ENCODE results near the gene AFF3. TPM values are rescaled to one million over a fixed set of nuclear protein-coding genes. Genes with fewer than 3 reads are reported as not detected.

Gene AFF3
- total and polyA plus RNA-seq, 12 donors = 0.39 to 16.9 (median 7.0) TPM

DNA sequence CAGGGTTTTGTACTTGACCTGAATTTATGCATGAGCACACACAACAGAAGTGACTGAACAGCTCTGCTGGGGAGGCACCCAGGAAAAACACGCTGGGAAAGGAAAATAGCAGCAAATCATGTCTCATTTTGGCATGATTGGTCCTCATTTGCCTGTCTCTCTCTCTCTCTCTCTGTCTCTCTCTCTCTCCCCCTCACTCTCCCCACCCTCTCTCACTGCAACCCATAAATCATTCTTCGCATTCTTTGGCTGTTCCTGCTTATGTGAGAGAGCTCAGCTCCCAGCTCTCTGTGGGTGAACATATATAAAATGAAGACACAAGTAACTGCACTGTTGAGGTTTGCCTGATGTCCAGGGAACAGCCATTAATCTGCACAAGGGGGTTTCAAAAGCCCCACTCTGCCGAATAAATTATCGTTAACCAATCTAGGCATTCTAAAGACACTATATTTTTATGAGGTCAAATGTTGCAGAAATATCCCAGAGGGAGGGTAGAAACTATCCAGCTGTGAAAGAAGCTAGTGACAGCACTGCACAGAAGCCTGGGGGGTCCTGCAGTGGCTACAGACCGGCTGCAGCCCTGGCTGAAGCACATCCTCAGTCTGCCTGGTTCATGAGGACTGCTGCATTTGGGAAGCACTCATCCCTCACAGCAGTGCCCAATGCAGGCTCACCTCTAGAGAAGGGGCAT lies 260.3 kb downstream of the AFF3 start:
- TF ChIP-seq, protein P1, sequence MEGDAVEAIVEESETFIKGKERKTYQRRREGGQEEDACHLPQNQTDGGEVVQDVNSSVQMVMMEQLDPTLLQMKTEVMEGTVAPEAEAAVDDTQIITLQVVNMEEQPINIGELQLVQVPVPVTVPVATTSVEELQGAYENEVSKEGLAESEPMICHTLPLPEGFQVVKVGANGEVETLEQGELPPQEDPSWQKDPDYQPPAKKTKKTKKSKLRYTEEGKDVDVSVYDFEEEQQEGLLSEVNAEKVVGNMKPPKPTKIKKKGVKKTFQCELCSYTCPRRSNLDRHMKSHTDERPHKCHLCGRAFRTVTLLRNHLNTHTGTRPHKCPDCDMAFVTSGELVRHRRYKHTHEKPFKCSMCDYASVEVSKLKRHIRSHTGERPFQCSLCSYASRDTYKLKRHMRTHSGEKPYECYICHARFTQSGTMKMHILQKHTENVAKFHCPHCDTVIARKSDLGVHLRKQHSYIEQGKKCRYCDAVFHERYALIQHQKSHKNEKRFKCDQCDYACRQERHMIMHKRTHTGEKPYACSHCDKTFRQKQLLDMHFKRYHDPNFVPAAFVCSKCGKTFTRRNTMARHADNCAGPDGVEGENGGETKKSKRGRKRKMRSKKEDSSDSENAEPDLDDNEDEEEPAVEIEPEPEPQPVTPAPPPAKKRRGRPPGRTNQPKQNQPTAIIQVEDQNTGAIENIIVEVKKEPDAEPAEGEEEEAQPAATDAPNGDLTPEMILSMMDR (IDR thresholded peaks at IDR 0.05) = no peak
- H3K27me3 ChIP-seq = peaks cover 0 to under 1% (median 0%) of the 10 kb centered on the region in 7 donors
- peak in 5 of 8 donors; percentile 39 to 64 (median 50) for ATAC-seq
- intact Hi-C loops (cut with DNase I) = no loop called here
- no peaks in the 10 kb centered on the region for H3K36me3 ChIP-seq
- peak overlapping the region in 1 of 10 donors; percentile 33 for H3K27ac ChIP-seq
- no peak for DNase-seq
- peaks cover 3 to 41% (median 10%) of the 10 kb centered on the region in 9 donors for H3K4me1 ChIP-seq
- WGBS, 2 donors = 34 to 46% methylated on average over 5 of the region's 5 CpGs
- H3K9me3 ChIP-seq = no peaks in the 10 kb centered on the region
- H3K4me3 ChIP-seq = no peak overlapping the region

DNA sequence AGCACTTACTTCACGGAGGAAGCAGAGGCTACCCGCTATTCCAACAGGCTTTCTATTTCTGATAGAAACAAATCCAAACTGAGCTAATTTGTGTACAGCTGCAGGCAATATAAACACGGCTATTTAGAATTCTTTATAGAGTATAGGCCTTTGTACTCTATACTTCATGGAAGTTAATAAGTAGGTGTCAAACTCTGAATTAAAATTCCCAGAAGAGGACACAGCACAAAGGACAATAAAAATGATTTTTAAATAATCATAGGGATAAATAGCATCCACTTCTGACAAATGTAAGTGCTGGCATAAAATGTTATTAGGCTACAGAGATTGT lies 261.5 kb downstream of the AFF3 start:
- DNase-seq = no peak
- intact Hi-C loops (cut with DNase I) = no loop called here
- 94 to 95% methylated on average over 3 of the region's 3 CpGs for WGBS, 2 donors
- no peak overlapping the region for H3K4me3 ChIP-seq
- TF ChIP-seq, protein P1 (IDR thresholded peaks at IDR 0.05) = no peak
- no peaks in the 10 kb centered on the region for H3K9me3 ChIP-seq
- no peaks in the 10 kb centered on the region for H3K36me3 ChIP-seq
- ATAC-seq = no peak
- peaks cover 0 to 5% (median 0%) of the 10 kb centered on the region in 7 donors for H3K27me3 ChIP-seq
- peaks cover 3 to 41% (median 10%) of the 10 kb centered on the region in 9 donors for H3K4me1 ChIP-seq
- no peak overlapping the region for H3K27ac ChIP-seq

DNA sequence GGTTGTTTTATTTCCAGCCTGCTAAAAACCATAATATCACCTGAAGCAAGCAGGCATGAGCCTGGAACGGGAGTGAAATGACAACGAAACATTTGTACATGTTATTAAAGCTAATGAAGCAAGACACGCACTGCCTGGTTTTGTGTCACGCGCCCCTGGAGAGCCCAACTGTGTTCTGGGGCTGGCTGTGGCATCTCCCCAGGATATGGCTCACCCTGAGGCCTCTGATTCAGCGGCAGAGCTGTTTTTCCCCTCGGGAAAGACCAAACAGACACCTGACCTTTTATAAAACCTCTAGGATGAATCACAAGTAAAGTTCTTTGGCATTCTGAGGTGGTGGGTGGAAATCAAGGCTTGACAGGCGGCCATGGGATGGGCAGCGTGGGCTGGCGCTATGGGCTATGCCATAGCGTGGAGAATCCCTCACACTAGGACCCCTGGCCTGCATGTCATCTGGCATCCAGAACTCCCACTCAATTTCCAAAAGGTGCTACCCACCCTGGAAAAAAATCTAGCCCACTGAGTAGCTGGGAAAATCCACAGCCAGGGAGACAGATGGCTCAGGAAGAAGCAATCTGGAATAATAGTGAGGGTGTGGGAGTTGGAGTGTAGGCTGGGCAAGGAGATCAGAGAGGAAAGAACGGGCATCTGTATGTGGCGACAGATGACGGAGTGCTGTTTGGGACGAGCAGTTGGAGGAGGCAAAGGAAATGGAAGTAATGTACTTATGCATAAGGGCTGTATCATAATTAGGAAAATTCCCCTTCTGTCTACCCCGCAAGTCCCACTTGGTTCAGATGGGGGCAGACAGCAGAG lies 262.0 kb downstream of the AFF3 start:
- intact Hi-C loops (cut with DNase I) = no loop called here
- no peaks in the 10 kb centered on the region for H3K9me3 ChIP-seq
- H3K4me1 ChIP-seq = peaks cover 3 to 41% (median 10%) of the 10 kb centered on the region in 9 donors
- no peak for DNase-seq
- H3K4me3 ChIP-seq = no peak overlapping the region
- H3K36me3 ChIP-seq = no peaks in the 10 kb centered on the region
- TF ChIP-seq, protein P1 (IDR thresholded peaks at IDR 0.05) = no peak
- 91 to 93% methylated on average over 16 of the region's 16 CpGs for WGBS, 2 donors
- H3K27me3 ChIP-seq = peaks cover 0 to 5% (median 0%) of the 10 kb centered on the region in 7 donors
- no peak for ATAC-seq
- no peak overlapping the region for H3K27ac ChIP-seq

DNA sequence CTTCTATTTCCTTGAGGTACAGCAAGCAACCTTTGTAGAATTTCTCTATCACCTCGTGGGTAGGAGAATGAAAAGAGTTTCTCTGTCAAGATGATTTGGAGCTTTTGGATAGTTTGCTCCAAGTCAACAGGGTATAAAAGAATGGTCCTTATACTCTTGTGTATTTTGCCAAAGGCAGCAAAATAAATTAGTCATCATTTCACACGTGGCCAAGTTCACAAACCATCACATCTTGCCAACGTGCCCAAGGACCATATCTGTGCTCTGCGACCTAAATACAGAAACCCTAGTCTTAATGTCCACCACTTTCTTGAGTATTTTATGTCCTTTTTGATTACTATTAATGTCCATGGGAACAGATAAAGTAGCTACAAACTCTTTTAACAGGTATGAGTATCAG lies 262.9 kb downstream of the AFF3 start:
- Histone ChIP-seq H3K27me3 (peaks cover 0 to 5% (median 0%) of the 10 kb centered on the region in 7 donors), H3K4me3 (no peak overlapping the region), H3K36me3 (no peaks in the 10 kb centered on the region), H3K4me1 (peaks cover 3 to 41% (median 10%) of the 10 kb centered on the region in 9 donors), H3K9me3 (no peaks in the 10 kb centered on the region), H3K27ac (peak overlapping the region in 2 of 10 donors; percentile 33 to 42)
- ATAC-seq (peak in 1 of 8 donors; percentile 4), DNase-seq (no peak)
- TF ChIP-seq, protein P1 (IDR thresholded peaks at IDR 0.05) = no peak
- intact Hi-C loops (cut with DNase I) = no loop called here
- 47 to 64% methylated on average over 4 of the region's 4 CpGs for WGBS, 2 donors
